Fibroblast of pulmonary artery (primary cell): Measurements from ENCODE around the gene ARHGDIB.

ENCODE experiments used
- DNase-seq: peaks from one replicate; pipeline ENCODE4 v3.0.0-alpha.2; 2010; ENCODE audit warnings: low read depth
- H3K4me3 ChIP-seq: replicated peaks from 2 replicates; pipeline ENCODE4 v1.5.1; 2011; ENCODE audit warnings: low read depth, mild to moderate bottlenecking, control low read depth, low read length, moderate library complexity
- CTCF ChIP-seq: IDR thresholded peaks from 2 replicates; pipeline ENCODE4 v1.5.1; 2011; ENCODE audit warnings: mild to moderate bottlenecking, control low read depth, low read length, inconsistent platforms; ENCODE audit errors: missing control alignments

Gene ARHGDIB

GRCh38 chr12:14928931-14929330 lies 32.5 kb downstream of the ARHGDIB start:
- peak; percentile 41 for DNase-seq
- TF ChIP-seq CTCF, result no peak
- peak overlapping the region; percentile 2 for H3K4me3 ChIP-seq

- no peak for DNase-seq
- H3K4me3 ChIP-seq, result no peak overlapping the region
- TF ChIP-seq CTCF, result no peak
These were observed 34.1 kb downstream of the ARHGDIB start for GRCh38 chr12:14927267-14927666.

- no peak overlapping the region for H3K4me3 ChIP-seq
- no peak for TF ChIP-seq CTCF
- DNase-seq, result no peak
These were observed 36.9 kb downstream of the ARHGDIB start for GRCh38 chr12:14924541-14924940.

GRCh38 chr12:14923944-14924343 lies 37.5 kb downstream of the ARHGDIB start:
- H3K4me3 ChIP-seq, result no peak overlapping the region
- TF ChIP-seq CTCF, result no peak
- DNase-seq, result no peak

GRCh38 chr12:14921218-14921617 lies 40.2 kb downstream of the ARHGDIB start:
- H3K4me3 ChIP-seq, result no peak overlapping the region
- TF ChIP-seq CTCF, result no peak
- DNase-seq, result no peak

GRCh38 chr12:14920475-14921126 lies 40.8 kb downstream of the ARHGDIB start:
- DNase-seq, result no peak
- H3K4me3 ChIP-seq, result no peak overlapping the region
- TF ChIP-seq CTCF, result no peak

GRCh38 chr12:14919455-14919854 lies 41.9 kb downstream of the ARHGDIB start:
- TF ChIP-seq CTCF, result no peak
- no peak for DNase-seq
- H3K4me3 ChIP-seq, result no peak overlapping the region
